Right ventricle myocardium inferior (tissue), 1 donor: ENCODE results near the gene CFAP73. TPM values are rescaled to one million over a fixed set of nuclear protein-coding genes. Genes with fewer than 3 reads are reported as not detected.

Source experiments
- ATAC-seq: fragments of 200-7000 bp; cut with Tn5 transposase; one replicate; pipeline ENCODE4 v1.9.1; 2020; ENCODE audit warnings: mild to moderate bottlenecking, moderate library complexity
- DNase-seq: peaks from one replicate; pipeline ENCODE4 v3.0.0; 2021; ENCODE audit errors: missing footprints
- intact Hi-C: fragments of 100-400 bp; cut with DNase I; formaldehyde crosslinking; loops from one replicate; pipeline ENCODE4 v1.11.0; 2022
- total RNA-seq: library from RNA; stranded (reverse); fragmentation: NEBNext Ultra II Directional; extraction: Animal tissue kit (Norgen Biotek cat#: 25700); gene quantifications from one replicate; pipeline ENCODE4 v1.2.1, GENCODE V29; 2021
- donor health status: DM: no; HTN: yes; CAD: no; lungs with severe emphysema.

Gene CFAP73
- total RNA-seq, 1 donor from 2014 or later = not detected

DNA sequence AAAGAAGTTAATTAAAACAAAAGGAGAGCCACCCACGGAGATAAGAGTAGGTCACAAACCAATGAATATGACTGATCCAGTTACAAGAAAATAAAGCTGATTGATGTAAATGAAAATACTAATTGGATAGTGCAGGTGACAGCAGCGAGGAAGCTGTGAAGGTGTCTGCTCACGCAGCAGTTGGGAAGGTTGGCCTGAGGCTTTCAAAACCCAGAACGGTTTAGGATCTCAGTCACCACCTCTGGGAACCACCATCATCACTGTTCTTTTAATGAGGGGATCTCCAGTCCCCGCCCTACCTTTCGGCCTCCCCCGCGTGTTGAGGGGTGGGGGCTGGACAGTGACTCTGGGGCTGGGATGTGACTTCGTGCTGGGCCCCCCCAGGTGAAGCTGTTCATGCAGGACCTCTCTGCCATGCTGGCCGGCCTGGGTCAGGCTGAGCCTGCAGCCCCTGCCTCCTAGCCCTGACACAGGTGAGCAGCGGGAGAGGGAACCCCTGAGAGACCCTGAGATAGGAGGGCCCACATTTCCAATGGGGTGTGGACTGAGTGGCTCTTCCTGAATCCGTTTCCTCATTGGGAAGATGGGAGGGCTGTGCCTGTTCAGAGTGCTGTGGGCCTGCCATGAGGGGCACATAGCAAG is 7.8 kb downstream of the CFAP73 start:
- DNase-seq (peak; percentile 34), ATAC-seq (no peak)
- intact Hi-C loops = no loop called here

DNA sequence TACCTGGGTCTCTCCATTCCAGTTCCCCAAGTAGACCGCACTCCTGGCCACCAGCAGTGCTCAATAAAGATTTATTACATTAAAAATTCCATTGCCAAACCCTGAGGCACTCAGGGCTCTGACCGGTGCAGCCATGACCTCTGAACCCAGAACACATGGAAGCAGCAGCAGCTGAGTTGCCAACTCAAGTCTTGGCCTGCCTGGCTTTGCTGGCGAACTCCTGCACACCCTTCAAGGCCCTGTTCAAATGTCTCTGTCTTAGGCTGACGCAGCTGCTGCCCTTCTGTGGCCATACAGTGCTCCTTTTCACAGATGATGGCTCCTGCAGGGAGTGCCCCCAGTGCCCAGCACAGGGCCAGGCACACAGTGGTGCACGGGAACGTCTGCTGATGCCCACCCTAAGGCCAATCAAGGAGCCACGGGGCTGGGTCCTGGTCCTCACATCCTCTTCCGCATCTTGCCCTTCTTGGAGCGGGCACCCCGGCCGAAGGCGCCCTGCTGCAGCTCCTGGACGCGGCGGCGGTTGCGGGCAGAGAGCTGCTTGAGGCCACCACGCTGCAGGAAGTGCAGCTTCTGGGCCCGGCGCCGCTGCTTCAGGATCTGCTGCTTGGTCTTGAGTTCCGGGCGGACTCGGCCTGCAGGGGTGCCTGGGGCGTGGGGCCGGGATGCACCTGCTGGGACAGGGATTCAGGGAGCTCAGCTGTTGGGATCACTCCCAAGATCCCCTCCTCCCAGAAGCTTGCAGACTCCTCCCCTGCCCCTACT is 9.1 kb downstream of the CFAP73 start:
- intact Hi-C loops = no loop called here

DNA sequence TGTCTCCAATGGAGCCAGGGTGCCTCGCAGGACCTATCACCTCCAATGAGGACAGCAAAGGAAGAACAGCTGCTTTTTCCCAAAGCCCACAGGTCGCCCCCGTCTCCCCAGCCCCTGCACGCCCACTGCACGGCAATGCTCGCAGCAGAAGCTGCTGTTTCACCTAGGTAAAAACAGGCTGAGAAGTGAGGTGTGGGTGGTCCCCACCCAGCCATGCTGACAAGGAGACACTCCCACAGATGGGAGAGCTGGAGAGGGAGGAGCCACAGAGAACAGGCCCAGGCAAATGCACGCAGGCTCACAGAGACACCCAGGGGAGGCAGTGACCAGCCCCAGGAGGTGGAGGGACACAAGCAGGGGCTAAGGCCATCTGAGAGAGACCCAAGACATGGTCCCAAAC is 10.4 kb downstream of the CFAP73 start:
- intact Hi-C loops = no loop called here
- peak; percentile 23 for DNase-seq
- ATAC-seq = no peak

More for the DNA sequence above, 9.1 kb downstream of the CFAP73 start:
- no peak for ATAC-seq
- DNase-seq = peak; percentile 46

DNA sequence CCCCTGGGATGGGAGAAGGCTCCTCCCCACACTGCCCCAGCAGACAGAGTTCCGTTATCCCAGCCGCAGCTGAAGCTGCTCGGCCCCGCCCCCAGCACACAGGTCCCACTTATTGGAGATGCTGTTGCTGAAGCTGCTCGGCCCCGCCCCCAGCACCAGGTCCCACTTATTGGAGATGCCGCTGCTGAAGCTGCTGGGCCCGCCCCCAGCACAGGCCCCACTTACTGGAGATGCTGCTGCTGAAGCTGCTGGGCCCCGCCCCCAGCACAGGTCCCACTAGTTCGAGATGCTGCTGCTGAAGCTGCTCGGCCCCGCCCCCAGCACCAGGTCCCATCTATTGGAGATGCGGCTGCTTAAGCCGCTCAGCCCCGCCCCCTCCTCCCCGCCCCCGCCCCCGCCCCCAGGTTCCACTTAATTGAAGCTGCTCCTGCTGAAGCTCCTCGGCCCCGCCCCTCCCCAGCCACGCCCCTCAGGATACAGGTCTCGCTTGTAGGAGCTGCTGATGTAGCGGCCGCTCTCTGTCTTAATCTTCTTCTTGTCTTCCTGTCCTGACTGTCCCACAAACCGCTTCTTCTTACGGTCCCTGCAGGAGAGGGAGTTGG is 12.0 kb downstream of the CFAP73 start:
- DNase-seq (peak; percentile 57), ATAC-seq (no peak)
- intact Hi-C loops = no loop called here

DNA sequence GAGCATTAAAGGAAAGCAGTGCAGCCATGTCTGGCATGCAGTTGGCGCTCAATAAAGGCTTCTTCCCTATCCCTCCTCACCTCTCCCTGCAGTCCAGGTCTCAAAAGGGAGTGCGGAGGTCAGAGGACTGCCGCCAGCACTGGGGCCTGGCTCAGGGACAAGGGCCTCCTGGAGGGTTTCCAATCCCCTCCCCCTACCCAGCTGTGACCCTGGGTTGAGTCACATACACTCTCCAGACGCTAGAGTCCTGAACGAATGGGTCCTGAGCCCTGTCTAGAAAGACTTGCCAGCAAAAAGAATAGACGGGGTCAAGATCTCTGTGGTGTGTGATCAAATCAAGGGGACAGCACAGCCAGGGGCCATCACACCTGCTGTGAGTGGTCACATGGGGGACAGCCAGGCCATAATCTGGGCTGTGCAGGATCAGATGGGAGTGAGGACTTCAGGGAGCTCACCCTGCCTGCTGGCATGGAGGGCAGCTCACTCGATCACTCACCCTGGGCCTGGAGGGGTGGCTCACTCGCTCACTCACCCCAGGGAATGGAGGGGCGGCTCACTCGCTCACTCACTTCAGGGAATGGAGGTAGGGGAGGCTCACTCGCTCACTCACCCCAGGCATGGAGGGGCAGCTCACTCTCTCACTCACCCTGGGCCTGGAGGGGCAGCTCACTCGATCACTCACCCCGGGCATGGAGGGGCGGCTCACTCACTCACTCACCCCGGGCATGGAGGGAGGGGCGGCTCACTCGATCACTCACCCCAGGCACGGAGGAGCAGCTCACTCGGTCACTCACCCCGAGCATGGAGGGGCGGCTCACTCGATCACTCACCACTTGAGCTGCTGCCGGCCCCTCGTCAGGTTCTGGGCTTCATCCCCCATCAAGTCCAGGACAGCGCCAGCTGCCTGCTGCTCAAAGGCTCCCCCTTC is 12.8 kb downstream of the CFAP73 start:
- ATAC-seq = peak; percentile 9
- peak; percentile 37 for DNase-seq
- intact Hi-C loops = no loop called here

DNA sequence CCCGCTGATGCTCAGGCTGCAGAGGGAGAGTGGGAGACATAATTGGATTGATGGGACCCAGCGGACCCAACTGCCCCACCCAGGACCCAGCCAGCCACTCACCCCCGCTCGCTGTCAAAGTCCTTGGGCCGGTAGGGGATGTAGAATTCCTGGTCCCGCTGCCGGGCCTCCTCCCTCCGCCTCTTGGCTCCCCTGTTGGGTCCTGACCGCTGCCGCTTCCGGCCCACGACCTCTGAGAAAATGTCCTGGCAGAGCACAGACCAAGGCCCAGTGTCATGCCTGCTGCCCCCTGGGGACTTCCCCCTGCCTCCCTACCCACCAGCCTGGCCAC is 13.5 kb downstream of the CFAP73 start:
- DNase-seq (peak; percentile 50), ATAC-seq (no peak)
- intact Hi-C loops = no loop called here

DNA sequence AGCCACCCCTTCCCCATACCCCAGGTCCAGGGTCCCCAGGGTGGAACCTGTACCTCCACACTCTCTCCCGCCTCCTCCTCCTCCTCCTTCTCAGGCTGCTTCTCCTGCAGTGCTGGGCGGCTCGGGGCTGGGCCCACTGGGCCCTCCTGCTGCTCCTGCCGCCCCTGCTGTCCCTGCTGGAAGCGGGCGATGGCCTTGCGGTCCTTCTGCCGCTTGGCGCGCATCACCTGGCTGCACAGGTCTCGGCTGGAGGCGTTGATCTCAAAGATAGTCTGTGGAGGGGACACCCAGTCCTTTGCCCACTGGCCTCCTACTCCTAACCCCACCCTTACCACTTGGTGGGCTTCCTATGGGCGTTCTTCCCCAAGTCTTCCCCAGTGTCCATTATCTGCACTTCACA is 14.5 kb downstream of the CFAP73 start:
- ATAC-seq = no peak
- intact Hi-C loops = no loop called here
- DNase-seq = peak; percentile 16

DNA sequence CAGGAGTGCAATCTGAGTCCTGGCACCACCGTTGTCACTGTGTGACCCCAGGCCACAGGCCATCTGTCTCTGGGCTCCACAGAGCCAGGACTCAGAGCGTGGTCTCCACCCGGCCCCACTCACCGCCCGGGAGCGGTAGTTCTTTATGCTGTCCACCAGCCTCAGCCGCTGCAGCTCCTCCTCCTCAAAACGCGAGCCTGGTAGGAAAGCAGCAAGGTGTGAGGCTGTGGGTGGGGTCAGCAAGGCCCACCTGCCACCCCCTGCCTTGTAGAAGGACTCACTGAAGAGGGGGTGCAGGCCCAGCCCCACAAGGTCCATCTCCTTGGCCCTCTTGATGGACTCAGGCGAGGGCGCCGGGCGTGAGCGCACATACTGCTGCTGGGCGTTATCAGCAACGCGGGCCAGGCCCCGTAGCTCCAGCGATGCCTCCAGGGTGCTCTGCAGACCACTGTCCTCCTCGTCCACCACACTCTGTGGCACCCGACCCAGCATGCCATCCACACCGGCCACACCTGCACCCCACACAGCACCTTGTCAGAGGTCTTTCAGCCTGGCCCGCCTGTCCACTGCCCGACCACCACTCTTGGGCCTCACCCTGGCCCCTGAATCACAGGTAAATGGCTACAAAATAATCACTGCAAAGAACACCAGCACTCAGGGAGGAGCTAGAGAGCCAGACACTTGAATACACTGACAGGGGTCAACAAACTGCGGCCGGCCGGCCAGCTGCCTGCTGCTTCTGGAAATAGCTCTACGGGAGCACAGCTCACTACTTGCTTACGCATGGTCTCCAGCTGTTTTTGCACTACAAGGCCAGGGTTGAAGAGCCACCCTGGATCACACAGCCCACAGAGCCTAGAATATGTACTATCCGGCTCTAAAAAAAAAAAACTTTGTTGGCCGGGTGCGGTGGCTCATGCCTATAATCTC is 16.3 kb downstream of the CFAP73 start:
- DNase-seq = no peak
- intact Hi-C loops = no loop called here
- no peak for ATAC-seq

DNA sequence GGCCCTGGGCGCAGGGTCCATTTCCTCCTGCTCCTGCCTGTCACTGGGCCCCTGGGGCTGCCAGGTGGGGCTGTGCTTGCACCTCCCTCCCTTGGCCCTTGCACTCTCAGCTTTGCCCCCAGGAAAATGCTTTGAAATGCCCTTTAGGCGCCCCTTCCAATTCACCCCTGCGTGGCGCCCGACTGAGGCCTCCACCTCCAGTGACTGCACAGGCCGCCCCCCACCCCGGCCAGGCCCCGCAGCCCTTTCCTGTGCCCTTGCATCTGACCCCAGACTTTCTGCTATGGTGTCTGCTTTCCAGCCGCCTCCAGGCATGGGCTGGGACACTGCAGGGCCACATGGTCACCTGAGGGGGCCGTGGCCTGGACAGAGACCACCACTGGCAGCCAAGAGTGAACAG is 18.3 kb downstream of the CFAP73 start:
- ATAC-seq = no peak
- intact Hi-C loops = no loop called here
- DNase-seq = no peak

DNA sequence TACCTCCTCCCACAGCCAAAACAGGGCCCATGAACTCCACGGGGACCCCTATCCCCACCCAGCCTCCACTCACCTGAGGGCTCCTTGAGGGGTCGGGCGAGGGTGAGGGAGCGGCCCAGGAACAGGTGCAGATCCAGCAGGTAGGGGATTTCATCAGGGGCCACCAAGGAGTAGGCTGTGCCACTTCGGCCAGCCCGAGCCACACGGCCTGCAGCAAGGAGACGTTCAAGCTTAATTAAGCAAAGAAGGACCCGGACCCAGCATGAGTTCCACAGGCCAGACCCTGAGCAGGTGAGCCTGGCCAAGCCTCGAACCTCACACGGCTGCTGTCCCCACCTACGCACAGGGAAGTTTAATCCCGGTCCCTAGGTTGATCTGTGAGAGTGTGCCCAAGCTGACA is 20.2 kb downstream of the CFAP73 start:
- no peak for DNase-seq
- ATAC-seq = no peak
- intact Hi-C loops = no loop called here

DNA sequence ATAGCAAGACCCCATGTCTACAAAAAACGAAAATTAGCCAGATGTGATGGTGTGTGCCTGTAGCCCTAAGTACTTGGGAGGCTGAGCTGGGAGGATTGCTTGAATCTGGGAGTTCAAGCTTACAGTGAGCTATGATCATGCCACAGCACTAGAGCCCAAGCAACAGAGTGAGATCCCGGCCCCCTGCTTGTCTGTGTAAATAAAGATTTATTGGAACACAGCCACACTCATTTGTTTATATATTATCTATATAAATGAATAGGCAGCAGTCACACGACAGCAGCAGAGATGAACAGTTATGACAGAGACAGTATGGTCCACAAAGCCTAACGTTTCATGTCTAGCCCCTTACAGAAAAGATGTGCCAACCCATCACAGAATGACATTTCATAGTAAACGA is 20.9 kb downstream of the CFAP73 start:
- ATAC-seq (no peak), DNase-seq (no peak)
- intact Hi-C loops = no loop called here

DNA sequence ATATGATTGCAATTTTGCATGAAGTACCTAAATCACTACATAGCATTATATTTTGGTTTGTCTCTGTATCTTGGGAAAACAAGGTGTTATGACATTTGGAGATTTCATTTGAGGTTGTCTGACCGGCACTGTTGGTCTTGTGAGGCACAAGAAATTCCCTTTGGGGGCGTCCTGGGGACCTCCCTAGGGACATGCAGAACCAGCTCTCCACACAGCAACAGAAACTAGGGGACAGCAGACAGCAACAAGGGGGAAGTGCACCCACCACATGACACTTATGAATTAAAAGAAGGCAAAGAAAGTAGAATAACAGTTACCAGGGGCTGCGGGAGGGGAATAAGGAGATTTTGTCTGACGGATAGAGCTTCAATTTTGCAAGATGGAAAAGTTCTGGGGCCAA is 21.4 kb downstream of the CFAP73 start:
- intact Hi-C loops = no loop called here
- DNase-seq (no peak), ATAC-seq (no peak)

DNA sequence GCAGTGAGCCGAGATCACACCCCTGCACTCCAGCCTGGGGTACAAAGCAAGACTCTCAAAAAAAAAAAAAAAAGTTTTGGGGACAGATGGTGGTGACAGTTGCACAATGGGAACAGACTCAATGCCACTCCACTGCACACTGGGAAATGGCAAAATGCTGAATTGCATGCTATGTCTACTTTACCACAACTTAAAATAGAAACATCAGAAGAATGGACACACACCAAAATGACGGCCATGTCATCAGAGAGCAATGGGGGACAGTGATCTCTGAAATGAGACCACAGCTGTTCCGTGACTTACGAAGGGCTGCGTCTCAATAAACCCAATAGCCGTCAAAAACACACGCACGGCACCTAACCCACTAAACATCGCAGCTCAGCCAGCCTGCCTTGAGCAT is 22.0 kb downstream of the CFAP73 start:
- DNase-seq (no peak), ATAC-seq (no peak)
- intact Hi-C loops = no loop called here

DNA sequence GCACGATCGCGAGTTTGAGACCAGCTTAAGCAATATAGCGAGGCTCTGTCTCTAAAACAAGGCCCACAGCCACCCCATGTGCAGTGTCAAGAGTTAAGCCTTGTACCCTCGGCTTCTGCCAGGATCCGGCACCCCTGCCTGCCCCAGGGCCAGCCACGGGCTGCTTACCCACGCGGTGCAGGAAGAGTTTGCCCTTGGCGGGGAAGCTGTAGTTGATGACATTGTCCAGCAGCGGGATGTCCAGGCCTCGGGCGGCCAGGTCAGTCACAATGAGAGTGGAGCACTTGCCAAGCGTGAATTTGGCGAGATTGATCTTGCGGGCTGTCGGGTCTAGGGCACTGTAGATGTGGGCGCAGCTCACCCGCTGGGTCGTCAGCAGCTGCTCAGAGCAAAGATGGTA is 22.7 kb downstream of the CFAP73 start:
- intact Hi-C loops = no loop called here
- ATAC-seq = no peak
- no peak for DNase-seq

DNA sequence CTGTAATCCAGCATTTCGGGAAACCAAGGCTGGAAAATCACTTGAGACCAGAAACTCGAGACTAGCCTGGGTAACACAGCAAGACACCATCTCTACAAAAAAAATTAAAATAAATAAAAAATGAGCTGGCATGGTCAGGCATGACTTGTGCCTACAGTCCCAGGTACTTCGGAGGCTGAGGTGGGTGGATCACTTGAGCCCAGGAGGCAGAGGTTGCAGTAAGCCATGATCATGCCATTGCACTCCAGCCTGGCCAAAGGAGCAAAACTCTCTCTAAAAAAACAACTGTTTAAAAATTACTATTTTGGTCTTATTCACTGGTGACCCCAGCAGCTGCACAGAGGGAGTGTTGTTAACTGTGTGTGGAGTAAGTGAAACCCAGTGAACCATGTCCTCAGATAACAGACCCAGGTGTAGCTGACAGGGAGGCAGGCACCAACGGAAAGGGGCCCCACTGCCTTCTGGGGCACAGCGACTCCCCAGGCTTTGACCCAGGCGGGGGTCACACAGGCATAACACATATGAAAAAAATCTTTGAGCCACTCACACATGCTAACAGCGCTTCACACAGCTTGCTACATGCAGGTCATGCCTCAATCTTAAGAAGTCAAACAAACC is 23.7 kb downstream of the CFAP73 start:
- no peak for DNase-seq
- intact Hi-C loops = no loop called here
- no peak for ATAC-seq

DNA sequence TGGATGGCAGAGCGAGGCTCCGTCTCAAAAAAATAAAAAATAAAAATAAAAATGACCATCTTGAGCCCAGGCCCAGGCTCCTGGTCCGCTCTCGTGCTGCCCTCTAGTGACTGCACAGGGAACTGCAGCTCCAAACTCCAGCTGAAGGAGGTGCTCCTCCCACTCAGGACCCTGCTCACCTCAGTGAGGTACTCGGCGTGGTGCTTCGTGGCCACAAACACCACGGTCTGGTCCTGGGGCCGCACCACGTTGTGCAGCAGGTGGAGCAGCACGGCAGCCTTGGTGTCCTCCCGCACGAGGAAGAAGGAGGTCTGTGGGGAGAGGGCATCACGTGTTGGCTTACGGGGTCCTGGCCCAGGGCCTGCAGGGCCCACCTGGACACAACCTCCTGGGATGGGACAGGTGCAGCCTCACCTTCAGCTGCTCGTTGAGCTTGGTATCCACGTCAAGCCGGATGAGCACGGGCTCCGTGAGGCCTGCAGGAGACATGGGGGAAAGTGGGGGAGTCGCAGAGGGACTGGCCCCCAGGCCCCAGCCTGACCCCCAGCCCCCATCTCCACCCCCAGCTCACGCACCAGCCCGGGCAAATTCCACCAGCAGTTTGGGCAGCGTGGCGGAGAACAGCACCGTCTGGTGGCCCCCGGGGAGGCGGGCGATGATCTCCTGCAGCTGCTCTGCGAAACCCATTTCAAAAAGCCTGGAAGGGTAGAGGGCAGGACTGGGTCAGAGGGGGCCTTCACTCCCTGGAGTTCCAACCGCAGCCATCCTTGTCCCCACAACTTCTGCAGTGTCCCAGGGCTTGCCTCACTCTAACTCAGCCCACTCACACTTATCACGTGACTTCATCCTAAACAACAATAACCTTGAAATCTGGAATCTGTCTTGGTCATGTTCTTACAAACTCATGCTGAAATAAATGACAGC is 25.2 kb downstream of the CFAP73 start:
- ATAC-seq = peak; percentile 69
- intact Hi-C loops = loop anchor here (1.0 kb wide), 1 partner anchor 126 kb away; no protein-coding TSS in a partner anchor
- peak; percentile 84 for DNase-seq

DNA sequence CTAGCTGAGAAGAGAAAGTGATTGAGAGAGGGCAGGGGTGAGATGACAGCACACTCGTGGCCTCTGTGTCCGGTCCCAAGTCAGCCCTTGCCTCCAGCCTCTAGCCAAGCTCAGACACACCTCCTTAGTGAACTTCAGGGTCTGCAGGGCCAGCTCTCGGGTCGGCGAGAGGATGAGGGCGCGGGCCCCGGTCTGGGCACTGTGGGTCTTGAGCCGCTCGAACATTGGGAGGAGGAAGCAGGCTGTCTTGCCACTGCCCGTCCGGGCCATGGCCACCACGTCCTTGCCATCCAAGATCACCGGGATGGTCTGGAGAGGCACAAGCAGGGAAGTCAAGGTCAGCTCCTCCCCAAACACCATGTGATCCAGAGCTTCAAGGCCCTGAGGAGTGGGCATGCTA is 29.5 kb downstream of the CFAP73 start:
- intact Hi-C loops = no loop called here

More for the DNA sequence above, 29.5 kb downstream of the CFAP73 start:
- DNase-seq (no peak), ATAC-seq (no peak)
